Osteocyte (in vitro differentiated cells): Measurements from ENCODE around the gene TMEM14A. TPM values are rescaled to one million over a fixed set of nuclear protein-coding genes. Genes with fewer than 3 reads are reported as not detected.

Experiments
- DNase-seq: peaks from one replicate; pipeline ENCODE4 v3.0.0; 2021; ENCODE audit warnings: mixed read lengths; ENCODE audit not compliant: unreplicated experiment; ENCODE audit errors: extremely low spot score
- H3K27ac Mint-ChIP-seq: one replicate; pipeline ENCODE4 v1.8.0; 2021; ENCODE audit warnings: mild to moderate bottlenecking, mixed read lengths; ENCODE audit not compliant: unreplicated experiment
- H3K27me3 Mint-ChIP-seq: one replicate; pipeline ENCODE4 v1.8.0; 2021; ENCODE audit warnings: mixed read lengths; ENCODE audit not compliant: unreplicated experiment
- H3K36me3 Mint-ChIP-seq: one replicate; pipeline ENCODE4 v1.8.0; 2021; ENCODE audit warnings: mixed read lengths; ENCODE audit not compliant: unreplicated experiment
- H3K4me1 Mint-ChIP-seq: one replicate; pipeline ENCODE4 v1.8.0; 2021; ENCODE audit warnings: mixed read lengths; ENCODE audit not compliant: unreplicated experiment
- H3K4me3 Mint-ChIP-seq: one replicate; pipeline ENCODE4 v1.8.0; 2021; ENCODE audit warnings: mild to moderate bottlenecking, moderate library complexity, mixed read lengths; ENCODE audit not compliant: unreplicated experiment
- H3K9me3 Mint-ChIP-seq: one replicate; pipeline ENCODE4 v1.8.0; 2021; ENCODE audit warnings: mixed read lengths; ENCODE audit not compliant: unreplicated experiment
- CTCF ChIP-seq: fragments of 200-600 bp; sonication (generic); IDR thresholded peaks from 2 replicates; pipeline ENCODE4 v1.5.0; 2021; ENCODE audit warnings: antibody characterized with exemption, mild to moderate bottlenecking, moderate library complexity
- long read RNA-seq: library from polyadenylated mRNA; unstranded; transcript quantifications from one replicate; pipeline ENCODE4 v2.0.0, GENCODE V29; 2021
- total RNA-seq: library from RNA; stranded (reverse); gene quantifications from 2 replicates; pipeline ENCODE4 v1.2.1, GENCODE V29; 2021

Gene TMEM14A
- 20.4 and 21.5 TPM in 2 replicates for total RNA-seq
- long read RNA-seq, transcript TMEM14A-201 (5 exons, 992 nt), result major isoform, 51 of 58 reads
- long read RNA-seq, partial matches to known transcripts, result 0 of 58 reads
- long read RNA-seq, other reads (novel, unspliced or antisense), result 7 of 58 reads

GRCh38 chr6:52670502-52671409 is at the start of gene TMEM14A:
Gene TMEM14A (plus strand): TSS chr6:52671113. CDS start chr6:52677103, 5,990 bp downstream.
- TF ChIP-seq CTCF, result peak; percentile 34
- Mint-ChIP-seq H3K27me3 (no peaks in the 10 kb centered on the region), H3K4me3 (peak within 1 kb of the TSS; percentile 82), H3K4me1 (peaks cover 22% of the 10 kb centered on the region), H3K36me3 (peaks cover 7% of the 10 kb centered on the region), H3K9me3 (no peaks in the 10 kb centered on the region), H3K27ac (peak within 1 kb of the TSS; percentile 70)
- peak; percentile 98 for DNase-seq

- Mint-ChIP-seq H3K4me3 (no peak overlapping the region), H3K36me3 (no peaks in the 10 kb centered on the region), H3K27ac (no peak overlapping the region), H3K9me3 (no peaks in the 10 kb centered on the region), H3K4me1 (peaks cover 19% of the 10 kb centered on the region), H3K27me3 (no peaks in the 10 kb centered on the region)
- TF ChIP-seq CTCF, result no peak
- DNase-seq, result no peak
These were observed 49.3 kb upstream of the TMEM14A start for GRCh38 chr6:52621631-52622030.

GRCh38 chr6:52622810-52623209 is 48.1 kb upstream of the TMEM14A start:
- H3K9me3 Mint-ChIP-seq, result no peaks in the 10 kb centered on the region
- TF ChIP-seq CTCF, result no peak
- H3K27ac Mint-ChIP-seq, result no peak overlapping the region
- no peaks in the 10 kb centered on the region for H3K36me3 Mint-ChIP-seq
- peaks cover 7% of the 10 kb centered on the region for H3K4me1 Mint-ChIP-seq
- no peak for DNase-seq
- H3K27me3 Mint-ChIP-seq, result no peaks in the 10 kb centered on the region
- no peak overlapping the region for H3K4me3 Mint-ChIP-seq

- H3K27ac Mint-ChIP-seq, result no peak overlapping the region
- no peaks in the 10 kb centered on the region for H3K36me3 Mint-ChIP-seq
- H3K4me3 Mint-ChIP-seq, result no peak overlapping the region
- peaks cover 21% of the 10 kb centered on the region for H3K4me1 Mint-ChIP-seq
- no peak for TF ChIP-seq CTCF
- no peaks in the 10 kb centered on the region for H3K9me3 Mint-ChIP-seq
- no peak for DNase-seq
- H3K27me3 Mint-ChIP-seq, result no peaks in the 10 kb centered on the region
These were observed 38.9 kb upstream of the TMEM14A start for GRCh38 chr6:52632011-52632410.

GRCh38 chr6:52634211-52634610 is 36.7 kb upstream of the TMEM14A start:
- Mint-ChIP-seq H3K4me3 (no peak overlapping the region), H3K9me3 (no peaks in the 10 kb centered on the region), H3K27ac (peak overlapping the region; percentile 40), H3K36me3 (no peaks in the 10 kb centered on the region), H3K27me3 (no peaks in the 10 kb centered on the region), H3K4me1 (peaks cover 21% of the 10 kb centered on the region)
- no peak for TF ChIP-seq CTCF
- no peak for DNase-seq
